ENCODE results near the gene SIPA1L3. TPM values are rescaled to one million over a fixed set of nuclear protein-coding genes. Genes with fewer than 3 reads are reported as not detected.

SIPA1L3 gene
- total RNA-seq, 1 experiment from 2014 or later, result 19.9 TPM

- H3K27me3 ChIP-seq (replicated peaks; ENCODE audit: insufficient read depth, low read depth, low read length, poor library complexity), result no peaks in the 10 kb centered on the region
- H3K4me3 ChIP-seq (ENCODE audit: low read depth, low read length, poor library complexity, severe bottlenecking), result no peak overlapping the region
- DNase-seq (ENCODE audit: low spot score), result no peak
- TF ChIP-seq EZH2 (IDR thresholded peaks at IDR 0.05; ENCODE audit: borderline replicate concordance, low read depth, low read length, poor library complexity, severe bottlenecking) (no peak), CTCF (conservative IDR thresholded peaks at IDR 0.05; ENCODE audit: low read depth, low read length) (no peak)
- intact Hi-C loops (cut with micrococcal nuclease; ENCODE audit: unreplicated experiment), result no loop called here
- no TSS peak for BruUV-seq (replicated peaks)
- H3K9me3 ChIP-seq (ENCODE audit: low read depth, low read length, poor library complexity, severe bottlenecking), result no peaks in the 10 kb centered on the region
- H3K27ac ChIP-seq (ENCODE audit: low read depth, low read length, poor library complexity, severe bottlenecking), result no peak overlapping the region
- no peaks in the 10 kb centered on the region for H3K4me1 ChIP-seq (ENCODE audit: insufficient read depth, low read length, poor library complexity, severe bottlenecking)
- ChIA-PET POLR2A (ENCODE audit: low non-redundant PET) (no interaction called here), CTCF (no interaction called here)
- no peaks in the 10 kb centered on the region for H3K36me3 ChIP-seq (ENCODE audit: insufficient read depth, low read length, poor library complexity, severe bottlenecking)
Observed at GRCh38 chr19:38082256-38083118, 175.5 kb downstream of the SIPA1L3 start.

GRCh38 chr19:38084196-38084595 lies 177.2 kb downstream of the SIPA1L3 start:
- Histone ChIP-seq H3K9me3 (ENCODE audit: low read depth, low read length, poor library complexity, severe bottlenecking) (no peaks in the 10 kb centered on the region), H3K36me3 (ENCODE audit: insufficient read depth, low read length, poor library complexity, severe bottlenecking) (no peaks in the 10 kb centered on the region), H3K4me3 (ENCODE audit: low read depth, low read length, poor library complexity, severe bottlenecking) (no peak overlapping the region), H3K27ac (ENCODE audit: low read depth, low read length, poor library complexity, severe bottlenecking) (no peak overlapping the region), H3K4me1 (ENCODE audit: insufficient read depth, low read length, poor library complexity, severe bottlenecking) (no peaks in the 10 kb centered on the region), H3K27me3 (replicated peaks; ENCODE audit: insufficient read depth, low read depth, low read length, poor library complexity) (no peaks in the 10 kb centered on the region)
- intact Hi-C loops (cut with micrococcal nuclease; ENCODE audit: unreplicated experiment), result no loop called here
- DNase-seq (ENCODE audit: low spot score), result no peak
- BruUV-seq (replicated peaks), result no TSS peak
- ChIA-PET POLR2A (ENCODE audit: low non-redundant PET) (no interaction called here), CTCF (interaction anchor here (0.5 to 0.6 kb wide), 2 partner anchors 11 to 15 kb away, joined by 3 to 5 read pairs; no protein-coding TSS in a partner anchor)
- no peak for TF ChIP-seq EZH2 (IDR thresholded peaks at IDR 0.05; ENCODE audit: borderline replicate concordance, low read depth, low read length, poor library complexity, severe bottlenecking)
- TF ChIP-seq CTCF (conservative IDR thresholded peaks at IDR 0.05; ENCODE audit: low read depth, low read length), result no peak

GRCh38 chr19:38089440-38089839 lies 182.4 kb downstream of the SIPA1L3 start:
- DNase-seq (ENCODE audit: low spot score), result no peak
- intact Hi-C loops (cut with micrococcal nuclease; ENCODE audit: unreplicated experiment), result no loop called here
- no peaks in the 10 kb centered on the region for H3K9me3 ChIP-seq (ENCODE audit: low read depth, low read length, poor library complexity, severe bottlenecking)
- H3K36me3 ChIP-seq (ENCODE audit: insufficient read depth, low read length, poor library complexity, severe bottlenecking), result no peaks in the 10 kb centered on the region
- no peaks in the 10 kb centered on the region for H3K4me1 ChIP-seq (ENCODE audit: insufficient read depth, low read length, poor library complexity, severe bottlenecking)
- no TSS peak for BruUV-seq (replicated peaks)
- TF ChIP-seq EZH2 (IDR thresholded peaks at IDR 0.05; ENCODE audit: borderline replicate concordance, low read depth, low read length, poor library complexity, severe bottlenecking), result no peak
- no peak for TF ChIP-seq CTCF (conservative IDR thresholded peaks at IDR 0.05; ENCODE audit: low read depth, low read length)
- ChIA-PET POLR2A (ENCODE audit: low non-redundant PET) (no interaction called here), CTCF (no interaction called here)
- no peaks in the 10 kb centered on the region for H3K27me3 ChIP-seq (replicated peaks; ENCODE audit: insufficient read depth, low read depth, low read length, poor library complexity)
- H3K4me3 ChIP-seq (ENCODE audit: low read depth, low read length, poor library complexity, severe bottlenecking), result no peak overlapping the region
- no peak overlapping the region for H3K27ac ChIP-seq (ENCODE audit: low read depth, low read length, poor library complexity, severe bottlenecking)

Measured in A673 (cell line).